IMR-90 (cell line): ENCODE measurements around the gene CYSTM1. TPM values are rescaled to one million over a fixed set of nuclear protein-coding genes. Genes with fewer than 3 reads are reported as not detected.

ENCODE experiments used
- ATAC-seq: fragments of 200-7000 bp; cut with Tn5 transposase; 2 replicates; pipeline ENCODE4 v1.9.1; 2020; ENCODE audit warnings: low read depth, mild to moderate bottlenecking, moderate library complexity
- BruUV-seq: library from RNA; stranded (reverse); fragments of 400-500 nt; replicated peaks from 2 replicates; lab custom pipeline; 2021; lab: Mats Ljungman, UMichigan
- CTCF ChIA-PET: fragments of 300-600 bp; formaldehyde crosslinking; extraction: SDS; loops from one replicate; lab custom pipeline; 2021; ENCODE audit warnings: antibody characterized with exemption; lab: Yijun Ruan, JAX
- POLR2A ChIA-PET: fragments of 300-600 bp; sonication (Branson Sonifier 250); formaldehyde crosslinking; loops from one replicate; lab custom pipeline; 2022; ENCODE audit warnings: antibody characterized with exemption; ENCODE audit not compliant: unreplicated experiment; lab: Charles Lee
- DNase-seq: peaks from one replicate; pipeline ENCODE4 v3.0.0; 2013
- H2AFZ ChIP-seq: replicated peaks from 2 replicates; pipeline ENCODE3; 2013; ENCODE audit warnings: low read length, mild to moderate bottlenecking; ENCODE audit not compliant: poor library complexity
- H2AK5ac ChIP-seq: 2 replicates; pipeline ENCODE4 v1.6.1; 2013; ENCODE audit warnings: low read depth, low read length, inconsistent platforms
- H2AK9ac ChIP-seq: replicated peaks from 2 replicates; pipeline ENCODE3; 2013; ENCODE audit warnings: mild to moderate bottlenecking, low read depth, low read length, moderate library complexity; ENCODE audit not compliant: poor library complexity
- H2BK120ac ChIP-seq: 2 replicates; pipeline ENCODE4 v1.6.1; 2013; ENCODE audit warnings: low read depth, low read length, inconsistent platforms
- H2BK15ac ChIP-seq: 3 replicates; pipeline ENCODE4 v1.6.1; 2013; ENCODE audit warnings: low read depth, low read length, inconsistent platforms
- H2BK20ac ChIP-seq: 2 replicates; pipeline ENCODE4 v1.6.1; 2013; ENCODE audit warnings: low read depth, mild to moderate bottlenecking, inconsistent platforms, low read length, moderate library complexity
- H2BK5ac ChIP-seq: 2 replicates; pipeline ENCODE4 v1.6.1; 2013; ENCODE audit warnings: mild to moderate bottlenecking, low read depth, low read length, inconsistent platforms; ENCODE audit not compliant: poor library complexity, severe bottlenecking
- H3K14ac ChIP-seq: replicated peaks from 2 replicates; pipeline ENCODE4 v1.6.1; 2013; ENCODE audit warnings: low read depth, low read length, inconsistent platforms
- H3K18ac ChIP-seq: 2 replicates; pipeline ENCODE4 v1.6.1; 2013; ENCODE audit warnings: low read depth, low read length, control low read depth
- H3K23ac ChIP-seq: 2 replicates; pipeline ENCODE4 v1.6.1; 2013; ENCODE audit warnings: low read depth, low read length, inconsistent platforms
- H3K27ac ChIP-seq: 2 replicates; pipeline ENCODE4 v1.5.1; 2013; ENCODE audit warnings: mild to moderate bottlenecking, control low read depth, low read length; ENCODE audit not compliant: insufficient read depth
- H3K27me3 ChIP-seq: 2 replicates; pipeline ENCODE4 v1.6.1; 2013; ENCODE audit warnings: low read length; ENCODE audit not compliant: control insufficient read depth, insufficient read depth
- H3K36me3 ChIP-seq: 2 replicates; pipeline ENCODE4 v1.6.1; 2013; ENCODE audit warnings: low read length, mixed read lengths; ENCODE audit not compliant: control insufficient read depth, insufficient read depth
- H3K4ac ChIP-seq: 2 replicates; pipeline ENCODE4 v1.6.1; 2013; ENCODE audit warnings: low read depth, low read length, inconsistent platforms
- H3K4me1 ChIP-seq: 2 replicates; pipeline ENCODE4 v1.6.1; 2013; ENCODE audit warnings: low read length, mixed read lengths; ENCODE audit not compliant: control insufficient read depth, insufficient read depth
- H3K4me2 ChIP-seq: 2 replicates; pipeline ENCODE4 v1.6.1; 2013; ENCODE audit warnings: low read depth, mild to moderate bottlenecking, control low read depth, low read length, moderate library complexity
- H3K4me3 ChIP-seq: 2 replicates; pipeline ENCODE4 v1.5.1; 2013; ENCODE audit warnings: low read depth, mild to moderate bottlenecking, control low read depth, low read length, moderate library complexity; ENCODE audit not compliant: insufficient read depth
- H3K56ac ChIP-seq: 2 replicates; pipeline ENCODE4 v1.6.1; 2013; ENCODE audit warnings: low read length, inconsistent platforms; ENCODE audit not compliant: insufficient read depth; ENCODE audit errors: extremely low read depth
- H3K79me1 ChIP-seq, 2 experiments: 2 replicates each; pipeline ENCODE4 v1.6.1; 2013; ENCODE audit warnings: low read length in 2 of 2, inconsistent platforms in 1 of 2, low read depth in 1 of 2
- H3K9ac ChIP-seq: 2 replicates; pipeline ENCODE4 v1.6.1; 2013; ENCODE audit warnings: low read depth, low read length, control low read depth
- H3K9me1 ChIP-seq: 2 replicates; pipeline ENCODE4 v1.6.1; 2013; ENCODE audit warnings: low read length, inconsistent platforms; ENCODE audit not compliant: insufficient read depth
- H3K9me3 ChIP-seq: 2 replicates; pipeline ENCODE4 v1.6.1; 2013; ENCODE audit warnings: low read length; ENCODE audit not compliant: control insufficient read depth, insufficient read depth
- H4K20me1 ChIP-seq: 2 replicates; pipeline ENCODE4 v1.6.1; 2013; ENCODE audit warnings: low read length, inconsistent platforms; ENCODE audit not compliant: insufficient read depth
- H4K5ac ChIP-seq: 2 replicates; pipeline ENCODE4 v1.6.1; 2013; ENCODE audit warnings: mild to moderate bottlenecking, low read depth, low read length, control low read depth
- H4K8ac ChIP-seq, 2 experiments: 2 replicates each; pipeline ENCODE4 v1.6.1; 2013; ENCODE audit warnings: low read depth in 2 of 2, low read length in 2 of 2, control low read depth in 1 of 2, inconsistent platforms in 1 of 2
- H4K91ac ChIP-seq: 2 replicates; pipeline ENCODE4 v1.6.1; 2013; ENCODE audit warnings: low read depth, low read length, inconsistent platforms; ENCODE audit not compliant: insufficient read depth
- BHLHE40 ChIP-seq: fragments of 150-350 bp; IDR thresholded peaks from 2 replicates; pipeline ENCODE4 v1.6.1; 2016; ENCODE audit warnings: mild to moderate bottlenecking, low read depth, low read length
- CHD1 ChIP-seq: IDR thresholded peaks from 2 replicates; pipeline ENCODE4 v1.6.1; 2012; ENCODE audit warnings: low read depth, low read length, improper control_type of control experiment
- MAFK ChIP-seq: IDR thresholded peaks from 2 replicates; pipeline ENCODE4 v1.6.1; 2012; ENCODE audit warnings: low read depth, low read length, improper control_type of control experiment
- MAZ ChIP-seq: IDR thresholded peaks from 2 replicates; pipeline ENCODE4 v1.6.1; 2012; ENCODE audit warnings: low read depth, mild to moderate bottlenecking, low read length, improper control_type of control experiment, moderate library complexity, borderline replicate concordance
- MXI1 ChIP-seq: IDR thresholded peaks from 2 replicates; pipeline ENCODE4 v1.6.1; 2012; ENCODE audit warnings: low read depth, mild to moderate bottlenecking, low read length, moderate library complexity, borderline replicate concordance
- RCOR1 ChIP-seq: IDR thresholded peaks from 2 replicates; pipeline ENCODE4 v1.6.1; 2012; ENCODE audit warnings: mild to moderate bottlenecking, low read length, improper control_type of control experiment; ENCODE audit not compliant: insufficient replicate concordance
- RFX5 ChIP-seq: IDR thresholded peaks from 2 replicates; pipeline ENCODE4 v1.8.0; 2012; ENCODE audit warnings: low read depth, mild to moderate bottlenecking, low read length, moderate library complexity
- SMC3 ChIP-seq: fragments of 150-350 bp; IDR thresholded peaks from 2 replicates; pipeline ENCODE4 v1.6.1; 2016; ENCODE audit warnings: low read depth, mild to moderate bottlenecking, antibody characterized with exemption, low read length, moderate library complexity
- WGBS, 2 experiments: methylation state at CpG; one replicate each; pipeline versions ENCODE4 v1.1.5 to v1.1.7; 2013; ENCODE audit warnings: missing lambda C conversion rate in 2 of 2; ENCODE audit not compliant: insufficient read length in 1 of 2; ENCODE audit errors: extremely low coverage in 2 of 2; 5-methylcytosine and 5-hydroxymethylcytosine counted together
- dilution Hi-C: fragments of 300-500 bp; cut with HindIII; formaldehyde crosslinking; loops from one replicate; pipeline ENCODE4 v1.14.3; 2018; ENCODE audit warnings: low sequenced_read_pairs; ENCODE audit not compliant: unreplicated experiment
- in situ Hi-C: fragments of 300-500 bp; cut with MboI; formaldehyde crosslinking; loops from 3 replicates; pipeline ENCODE4 v1.14.3; 2019; ENCODE audit warnings: low sequenced_read_pairs, inconsistent platforms, mixed read lengths
- intact Hi-C: fragments of 100-400 bp; cut with micrococcal nuclease; formaldehyde crosslinking; loops from 2 replicates; pipeline ENCODE4 v1.10.0; 2022
- polyA plus RNA-seq, 3 experiments: library from polyadenylated mRNA; depleted of rRNA; stranded (reverse); fragments of >200 nt; gene quantifications; 2 replicates each; pipeline ENCODE4 v1.2.3, GENCODE V29; 2012; ENCODE audit warnings: low replicate concordance in 1 of 3
- total RNA-seq: library from RNA; depleted of rRNA; stranded (reverse); fragments of >200 nt; gene quantifications from 2 replicates; pipeline ENCODE4 v1.2.3, GENCODE V29; 2012
- TF ChIP-seq, protein P1 (sequence below): conservative IDR thresholded peaks from 2 replicates; pipeline ENCODE4 v1.5.1; 2012; ENCODE audit warnings: mild to moderate bottlenecking, low read depth, low read length, improper control_type of control experiment
- TF ChIP-seq, protein P2 (sequence below): fragments of 150-350 bp; IDR thresholded peaks from 2 replicates; pipeline ENCODE4 v1.6.1; 2017; ENCODE audit warnings: mild to moderate bottlenecking, antibody characterized with exemption, low read length, low read depth
- TF ChIP-seq, protein P3 (sequence below): fragments of 150-350 bp; IDR thresholded peaks from 2 replicates; pipeline ENCODE4 v1.6.1; 2016; ENCODE audit warnings: low read depth, mild to moderate bottlenecking, low read length, moderate library complexity, borderline replicate concordance

The CYSTM1 gene
- total and polyA plus RNA-seq, 2 of the 4 experiments (the other 2 are of a cell fraction), result 7.3 to 15.0 TPM

DNA sequence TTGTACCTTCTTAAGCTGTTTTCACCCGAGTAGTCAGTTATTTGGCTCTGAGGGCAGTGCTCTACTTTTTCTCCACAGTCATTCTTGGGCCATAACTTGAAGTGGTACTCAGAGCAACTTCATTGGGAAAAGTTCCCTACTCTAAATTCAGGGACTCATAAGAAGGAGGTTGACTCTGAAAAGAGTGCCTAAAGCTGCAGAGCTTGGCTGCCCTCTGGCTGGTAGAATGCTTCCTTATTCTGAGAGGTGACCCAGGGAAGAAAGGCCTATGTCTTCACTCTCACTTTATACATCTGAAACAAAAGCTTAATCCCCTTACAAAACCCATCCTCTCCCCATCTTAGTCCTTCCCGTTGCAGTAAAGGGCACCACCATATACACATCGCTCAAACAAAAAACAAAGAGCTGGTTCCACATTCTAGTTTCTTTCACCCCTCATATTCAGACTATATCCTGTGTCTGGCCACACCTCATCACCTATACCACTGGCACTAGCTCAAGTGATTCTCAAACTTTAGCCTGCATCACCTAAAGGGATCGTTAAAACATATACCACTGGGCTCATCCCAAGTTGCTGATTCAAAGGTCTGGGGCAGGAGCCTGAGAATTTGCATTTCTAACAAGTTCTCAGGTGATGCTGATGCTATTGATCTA lies 41.3 kb upstream of the CYSTM1 start:
- Histone ChIP-seq H3K27me3 (no peaks in the 10 kb centered on the region), H2BK20ac (no peak overlapping the region), H3K4ac (no peak overlapping the region), H3K4me3 (no peak overlapping the region), H3K18ac (no peak overlapping the region), H2BK120ac (no peak overlapping the region), H3K9me3 (no peaks in the 10 kb centered on the region), H2BK5ac (no peak overlapping the region), H2AK5ac (no peak overlapping the region), H4K8ac (no peak overlapping the region), H2AK9ac (no peak overlapping the region), H3K4me2 (no peak overlapping the region), H4K20me1 (peaks cover 28% of the 10 kb centered on the region), H4K5ac (no peak overlapping the region), H3K4me1 (peaks cover 13% of the 10 kb centered on the region), H3K9ac (no peak overlapping the region), H3K27ac (no peak overlapping the region), H3K9me1 (peaks cover 25% of the 10 kb centered on the region), H2BK15ac (no peak overlapping the region), H3K36me3 (no peaks in the 10 kb centered on the region), H4K91ac (no peak overlapping the region), H3K14ac (no peak overlapping the region), H3K23ac (no peak overlapping the region; the same call in 1 of the 2 replicates), H3K56ac (no peak overlapping the region), H2AFZ (no peak overlapping the region), H3K79me1 (peaks cover 29 to 70% of the 10 kb centered on the region in 2 experiments)
- intact Hi-C loops (no loop called here), in situ Hi-C loops (no loop called here), dilution Hi-C loops (no loop called here)
- whole genome bisulfite sequencing, 2 experiments, result 100% methylated on average over 2 of the region's 4 CpGs; no CpG with 5 or more reads in 1 of the 2 experiments
- BruUV-seq, result no TSS peak
- ATAC-seq (no peak), DNase-seq (no peak)
- ChIA-PET POLR2A (no interaction called here), CTCF (no interaction called here)
- TF ChIP-seq MAZ (no peak), MXI1 (no peak), SMC3 (no peak), RCOR1 (no peak), CHD1 (no peak), MAFK (no peak), BHLHE40 (no peak), RFX5 (no peak)
- TF ChIP-seq, protein P1, sequence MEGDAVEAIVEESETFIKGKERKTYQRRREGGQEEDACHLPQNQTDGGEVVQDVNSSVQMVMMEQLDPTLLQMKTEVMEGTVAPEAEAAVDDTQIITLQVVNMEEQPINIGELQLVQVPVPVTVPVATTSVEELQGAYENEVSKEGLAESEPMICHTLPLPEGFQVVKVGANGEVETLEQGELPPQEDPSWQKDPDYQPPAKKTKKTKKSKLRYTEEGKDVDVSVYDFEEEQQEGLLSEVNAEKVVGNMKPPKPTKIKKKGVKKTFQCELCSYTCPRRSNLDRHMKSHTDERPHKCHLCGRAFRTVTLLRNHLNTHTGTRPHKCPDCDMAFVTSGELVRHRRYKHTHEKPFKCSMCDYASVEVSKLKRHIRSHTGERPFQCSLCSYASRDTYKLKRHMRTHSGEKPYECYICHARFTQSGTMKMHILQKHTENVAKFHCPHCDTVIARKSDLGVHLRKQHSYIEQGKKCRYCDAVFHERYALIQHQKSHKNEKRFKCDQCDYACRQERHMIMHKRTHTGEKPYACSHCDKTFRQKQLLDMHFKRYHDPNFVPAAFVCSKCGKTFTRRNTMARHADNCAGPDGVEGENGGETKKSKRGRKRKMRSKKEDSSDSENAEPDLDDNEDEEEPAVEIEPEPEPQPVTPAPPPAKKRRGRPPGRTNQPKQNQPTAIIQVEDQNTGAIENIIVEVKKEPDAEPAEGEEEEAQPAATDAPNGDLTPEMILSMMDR, result no peak
- TF ChIP-seq, protein P2, sequence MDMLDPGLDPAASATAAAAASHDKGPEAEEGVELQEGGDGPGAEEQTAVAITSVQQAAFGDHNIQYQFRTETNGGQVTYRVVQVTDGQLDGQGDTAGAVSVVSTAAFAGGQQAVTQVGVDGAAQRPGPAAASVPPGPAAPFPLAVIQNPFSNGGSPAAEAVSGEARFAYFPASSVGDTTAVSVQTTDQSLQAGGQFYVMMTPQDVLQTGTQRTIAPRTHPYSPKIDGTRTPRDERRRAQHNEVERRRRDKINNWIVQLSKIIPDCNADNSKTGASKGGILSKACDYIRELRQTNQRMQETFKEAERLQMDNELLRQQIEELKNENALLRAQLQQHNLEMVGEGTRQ, result no peak
- TF ChIP-seq, protein P3, sequence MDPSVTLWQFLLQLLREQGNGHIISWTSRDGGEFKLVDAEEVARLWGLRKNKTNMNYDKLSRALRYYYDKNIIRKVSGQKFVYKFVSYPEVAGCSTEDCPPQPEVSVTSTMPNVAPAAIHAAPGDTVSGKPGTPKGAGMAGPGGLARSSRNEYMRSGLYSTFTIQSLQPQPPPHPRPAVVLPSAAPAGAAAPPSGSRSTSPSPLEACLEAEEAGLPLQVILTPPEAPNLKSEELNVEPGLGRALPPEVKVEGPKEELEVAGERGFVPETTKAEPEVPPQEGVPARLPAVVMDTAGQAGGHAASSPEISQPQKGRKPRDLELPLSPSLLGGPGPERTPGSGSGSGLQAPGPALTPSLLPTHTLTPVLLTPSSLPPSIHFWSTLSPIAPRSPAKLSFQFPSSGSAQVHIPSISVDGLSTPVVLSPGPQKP, result no peak
